Body of pancreas (tissue), 4 donors: ENCODE measurements around the gene SRP54. TPM values are rescaled to one million over a fixed set of nuclear protein-coding genes. Genes with fewer than 3 reads are reported as not detected.
A peak's percentile ranks its signal among the peaks of the same experiment; 100 is the strongest.
"Not testable (repeated sequence)": the region's sequence is repeated elsewhere in the genome, so short reads cannot be mapped to it uniquely, and the experiment has no call there.

Source experiments
- ATAC-seq: fragments of 150-250 bp; one replicate; pipeline ENCODE4 v1.9.1; 2016
- DNase-seq, 4 donors: peaks; one replicate each; pipeline ENCODE4 v3.0.0-alpha.2; 2019
- H3K27ac ChIP-seq, 4 donors: fragments of 200-600 bp; sonication (generic); 1 replicate in 3 of 4; 2 replicates in 1 of 4; pipeline versions ENCODE4 v1.5.1 to v1.6.1; 2016 to 2019; ENCODE audit warnings: mild to moderate bottlenecking in 1 of 4, mixed read lengths in 1 of 4, moderate library complexity in 1 of 4
- H3K27me3 ChIP-seq, 2 donors: fragments of 200-600 bp; sonication (generic); one replicate each; pipeline ENCODE4 v1.6.0; 2016; ENCODE audit warnings: mild to moderate bottlenecking in 1 of 2
- H3K36me3 ChIP-seq, 2 donors: fragments of 200-600 bp; sonication (generic); replicated peaks in 1 of 2; 2 replicates each; pipeline ENCODE4 v1.5.1; 2016; ENCODE audit warnings: low read depth in 2 of 2; ENCODE audit not compliant: insufficient read depth in 1 of 2
- H3K4me1 ChIP-seq: fragments of 200-600 bp; sonication (generic); one replicate; pipeline ENCODE4 v1.6.0; 2016
- H3K4me3 ChIP-seq, 2 donors: fragments of 200-600 bp; sonication (generic); 1 replicate in 1 of 2; 2 replicates in 1 of 2; pipeline ENCODE4 v1.5.1; 2016 to 2019
- H3K9me3 ChIP-seq, 3 donors: fragments of 200-600 bp; sonication (generic); 1 replicate in 2 of 3; 2 replicates in 1 of 3; pipeline ENCODE4 v1.5.1; 2016
- CTCF ChIP-seq, 7 experiments: fragments of 450-650 bp in 4 of 7; fragments of 200-600 bp in 3 of 7; sonication (generic) in 3 of 7; IDR thresholded peaks; one replicate each; pipeline ENCODE4 v1.5.1; 2016 to 2019; ENCODE audit warnings: antibody characterized with exemption in 7 of 7
- POLR2A ChIP-seq, 3 donors: fragments of 450-650 bp; IDR thresholded peaks; one replicate each; pipeline ENCODE4 v1.6.1; 2016; ENCODE audit warnings: antibody characterized with exemption in 3 of 3, mild to moderate bottlenecking in 2 of 3
- WGBS, 2 donors: methylation state at CpG; one replicate each; pipeline ENCODE4 v1.1.5; 2017; 5-methylcytosine and 5-hydroxymethylcytosine counted together
- intact Hi-C: fragments of 100-400 bp; cut with DNase I; formaldehyde crosslinking; loops from one replicate; pipeline ENCODE4 v1.15.1; 2023
- total RNA-seq, 2 donors: library from RNA; depleted of rRNA; stranded (reverse); fragments of >200 nt; gene quantifications; one replicate each; pipeline ENCODE4 v1.1.0, GENCODE V29; 2016

The SRP54 gene
- total RNA-seq, 2 donors from 2014 or later = 38.2 to 61.5 TPM

DNA sequence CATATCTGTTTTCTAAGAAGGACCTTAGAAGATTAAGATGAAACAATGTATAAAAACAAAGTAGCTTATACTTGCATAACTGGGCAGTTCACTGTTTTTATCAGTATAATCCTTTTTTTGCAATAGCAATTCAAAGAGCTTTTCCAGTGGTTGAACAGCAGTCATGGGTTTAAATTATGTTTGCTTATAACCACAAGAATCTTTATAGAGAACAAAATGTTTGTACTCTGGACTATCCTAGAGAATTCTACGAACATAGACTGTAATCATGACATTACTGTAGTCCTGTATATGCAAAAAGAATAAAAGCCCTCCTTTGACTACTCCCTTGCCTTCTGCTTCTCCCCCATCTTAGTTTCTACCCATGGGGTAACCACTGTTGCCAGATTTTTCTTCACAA, 69.0 kb downstream of the SRP54 start:
- ATAC-seq (no peak), DNase-seq (no peak)
- no peaks in the 10 kb centered on the region for H3K27me3 ChIP-seq
- TF ChIP-seq CTCF (IDR thresholded peaks at IDR 0.05) (no peak), POLR2A (IDR thresholded peaks at IDR 0.05) (no peak)
- H3K36me3 ChIP-seq = peaks cover 0 to 7% of the 10 kb centered on the region in 2 donors
- no peak overlapping the region for H3K27ac ChIP-seq
- H3K4me3 ChIP-seq = no peak overlapping the region
- intact Hi-C loops = no loop called here
- H3K4me1 ChIP-seq = peaks cover 17% of the 10 kb centered on the region
- H3K9me3 ChIP-seq = no peaks in the 10 kb centered on the region
- 92 to 100% methylated on average over 1 of the region's 1 CpG for WGBS, 2 donors

- no peak overlapping the region for H3K27ac ChIP-seq
Observed at GRCh38 chr14:35052637-35053036, 69.8 kb downstream of the SRP54 start.

DNA sequence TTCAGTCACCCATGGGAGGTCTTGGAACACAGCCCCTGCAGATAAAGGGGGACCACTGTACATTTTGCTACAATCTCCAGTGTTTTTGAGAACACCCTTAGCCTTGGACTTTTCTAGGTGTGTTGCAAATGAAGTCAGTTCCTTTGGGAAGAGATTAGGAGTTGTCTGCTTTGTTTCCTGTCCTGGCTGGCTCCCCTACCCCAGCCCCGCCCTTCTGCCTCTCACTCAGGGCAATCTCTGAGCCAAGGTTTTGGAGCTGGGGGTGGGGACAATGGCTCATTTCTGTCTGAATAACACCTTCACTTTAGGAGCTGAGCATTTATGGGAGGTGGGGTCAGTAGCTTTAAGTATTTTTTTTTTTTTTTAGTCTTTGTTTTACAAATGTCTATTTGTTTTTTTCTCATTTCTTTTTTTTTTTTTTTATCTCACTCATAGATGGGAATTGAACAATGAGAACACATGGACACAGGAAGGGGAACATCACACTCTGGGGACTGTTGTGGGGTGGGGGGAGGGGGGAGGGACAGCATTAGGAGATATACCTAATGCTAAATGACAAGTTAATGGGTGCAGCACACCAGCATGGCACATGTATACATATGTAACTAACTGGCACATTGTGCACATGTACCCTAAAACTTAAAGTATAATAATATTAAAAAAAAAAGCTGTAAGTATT, 78.5 kb downstream of the SRP54 start:
- H3K27me3 ChIP-seq, intact Hi-C loops, H3K9me3 ChIP-seq, H3K36me3 ChIP-seq, H3K4me1 ChIP-seq, H3K4me3 ChIP-seq: not testable (repeated sequence)
- DNase-seq = peak; percentile 24 to 82 (median 50)
- 64 to 65% methylated on average over 1 of the region's 1 CpG for WGBS, 2 donors
- peak; percentile 63 for ATAC-seq
- peak overlapping the region in 3 of 4 donors; percentile 16 to 39 (median 36) for H3K27ac ChIP-seq

More at GRCh38 chr14:35052637-35053036, 69.8 kb downstream of the SRP54 start:
- DNase-seq (no peak), ATAC-seq (no peak)
- H3K4me3 ChIP-seq = no peak overlapping the region
- intact Hi-C loops = no loop called here
- H3K27me3 ChIP-seq = no peaks in the 10 kb centered on the region
- H3K9me3 ChIP-seq = no peaks in the 10 kb centered on the region
- TF ChIP-seq CTCF (IDR thresholded peaks at IDR 0.05) (no peak), POLR2A (IDR thresholded peaks at IDR 0.05) (no peak)
- H3K4me1 ChIP-seq = peaks cover 11% of the 10 kb centered on the region
- 89 to 92% methylated on average over 2 of the region's 2 CpGs for WGBS, 2 donors
- peaks cover 0 to 7% of the 10 kb centered on the region in 2 donors for H3K36me3 ChIP-seq

DNA sequence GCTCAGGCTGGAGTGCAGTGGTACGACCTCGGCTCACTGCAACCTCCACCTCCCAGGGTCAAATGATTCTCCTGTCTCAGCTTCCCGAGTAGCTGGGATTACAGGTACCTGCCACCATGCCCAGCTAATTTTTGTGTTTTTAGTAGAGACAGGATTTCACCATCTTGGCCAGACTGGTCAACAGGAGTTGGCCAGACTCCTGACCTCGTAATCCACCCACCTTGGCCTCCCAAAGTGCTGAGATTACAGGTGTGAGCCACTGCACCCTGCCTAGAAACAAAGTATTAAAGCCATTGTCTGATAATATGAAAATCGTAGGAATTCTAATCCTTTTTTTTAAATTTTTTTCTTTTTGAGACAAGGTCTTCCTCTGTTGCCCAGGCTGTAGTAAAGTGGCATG, 82.9 kb downstream of the SRP54 start:
- H3K27me3 ChIP-seq, H3K9me3 ChIP-seq, ATAC-seq, DNase-seq, H3K27ac ChIP-seq, H3K4me3 ChIP-seq, H3K4me1 ChIP-seq, intact Hi-C loops, H3K36me3 ChIP-seq: not testable (repeated sequence)
- WGBS, 2 donors = 78 to 84% methylated on average over 5 of the region's 5 CpGs

- no peaks in the 10 kb centered on the region for H3K9me3 ChIP-seq
- no peaks in the 10 kb centered on the region for H3K27me3 ChIP-seq
- ATAC-seq (no peak), DNase-seq (no peak)
- 93 to 94% methylated on average over 4 of the region's 4 CpGs for WGBS, 2 donors
- no peak for TF ChIP-seq CTCF (IDR thresholded peaks at IDR 0.05)
- TF ChIP-seq POLR2A (IDR thresholded peaks at IDR 0.05) = no peak
- no peak overlapping the region for H3K27ac ChIP-seq
- H3K36me3 ChIP-seq = peaks cover 0 to 1% of the 10 kb centered on the region in 2 donors
- no peak overlapping the region for H3K4me3 ChIP-seq
- no peaks in the 10 kb centered on the region for H3K4me1 ChIP-seq
- intact Hi-C loops = no loop called here
Observed at GRCh38 chr14:35068238-35069012, 85.6 kb downstream of the SRP54 start.
